HepG2 (cell line): ENCODE measurements around the gene FAM50A. TPM values are rescaled to one million over a fixed set of nuclear protein-coding genes. Genes with fewer than 3 reads are reported as not detected.

Source experiments
- ATAC-seq: fragments of 200-7000 bp; cut with Tn5 transposase; 3 replicates; pipeline ENCODE4 v1.9.1; 2020; ENCODE audit warnings: mild to moderate bottlenecking, moderate library complexity
- BruUV-seq: library from RNA; stranded (reverse); fragments of 400-500 nt; replicated peaks from 2 replicates; lab custom pipeline; 2021; lab: Mats Ljungman, UMichigan
- CTCF ChIA-PET: fragments of 300-600 bp; formaldehyde crosslinking; extraction: SDS; loops from one replicate; lab custom pipeline; 2021; ENCODE audit warnings: low total read pairs, inconsistent platforms, low intra/inter-chr PET ratio; lab: Yijun Ruan, JAX
- POLR2A ChIA-PET: fragments of 350-600 bp; sonication (Branson Sonifier 250); formaldehyde crosslinking; loops from one replicate; lab custom pipeline; 2020; ENCODE audit warnings: antibody characterized with exemption, inconsistent platforms; lab: Yijun Ruan, JAX
- DNase-seq: peaks from one replicate; pipeline ENCODE4 v3.0.0-alpha.2; 2015; ENCODE audit warnings: low spot score
- FAIRE-seq: peaks from 3 replicates; lab custom pipeline; 2011; peaks lifted over from hg19 to GRCh38; lab: Jason Lieb, UNC
- H2AFZ ChIP-seq: one replicate; pipeline ENCODE4 v1.6.1; 2011; ENCODE audit warnings: low read length, inconsistent platforms
- H3K27ac ChIP-seq: fragments of 300-600 bp; 3 replicates; pipeline ENCODE4 v1.8.0; 2011; ENCODE audit warnings: mixed run types, mild to moderate bottlenecking, mixed read lengths, low read length, inconsistent platforms; ENCODE audit not compliant: insufficient read depth; ENCODE audit errors: extremely low read length
- H3K27me3 ChIP-seq, 2 experiments: fragments of 200-600 bp in 1 of 2; 2 replicates in 1 of 2; 3 replicates in 1 of 2; pipeline versions ENCODE4 v1.6.0 to v1.8.0; 2011; ENCODE audit warnings: low read length in 2 of 2, mild to moderate bottlenecking in 2 of 2, moderate library complexity in 2 of 2, inconsistent platforms in 1 of 2; ENCODE audit not compliant: insufficient read depth in 2 of 2, control insufficient read depth in 1 of 2
- H3K36me3 ChIP-seq, 2 experiments: fragments of 200-600 bp in 1 of 2; replicated peaks in 1 of 2; 2 replicates in 1 of 2; 3 replicates in 1 of 2; pipeline versions ENCODE4 v1.5.1 to v1.8.0; 2011; ENCODE audit warnings: low read length in 2 of 2, inconsistent platforms in 1 of 2; ENCODE audit not compliant: insufficient read depth in 2 of 2, control insufficient read depth in 1 of 2
- H3K4me1 ChIP-seq: 2 replicates; pipeline ENCODE4 v1.5.1; 2012; ENCODE audit warnings: low read length, inconsistent platforms; ENCODE audit not compliant: insufficient read depth
- H3K4me2 ChIP-seq: 2 replicates; pipeline ENCODE4 v1.6.0; 2011; ENCODE audit warnings: low read depth, low read length, inconsistent platforms
- H3K4me3 ChIP-seq, 3 experiments: fragments of 200-600 bp in 1 of 3; sonication (generic), shearing (Covaris generic) in 1 of 3; replicated peaks in 1 of 3; 2 replicates each; pipeline ENCODE4 v1.5.1; 2011 to 2016; ENCODE audit warnings: low read length in 3 of 3, inconsistent platforms in 2 of 3, low read depth in 2 of 3, mild to moderate bottlenecking in 2 of 3, control low read depth in 1 of 3, mixed read lengths in 1 of 3; ENCODE audit not compliant: insufficient read depth in 1 of 3
- H3K79me2 ChIP-seq: one replicate; pipeline ENCODE4 v1.6.1; 2011; ENCODE audit warnings: low read length, inconsistent platforms; ENCODE audit not compliant: insufficient read depth
- H3K9ac ChIP-seq: 2 replicates; pipeline ENCODE4 v1.6.0; 2011; ENCODE audit warnings: mild to moderate bottlenecking, low read depth, low read length, inconsistent platforms; ENCODE audit not compliant: insufficient read depth
- H3K9me3 ChIP-seq: 2 replicates; pipeline ENCODE4 v1.5.1; 2012; ENCODE audit warnings: mild to moderate bottlenecking, low read length
- H4K20me1 ChIP-seq: 2 replicates; pipeline ENCODE4 v1.6.0; 2011; ENCODE audit warnings: inconsistent platforms, mild to moderate bottlenecking, low read length, moderate library complexity; ENCODE audit not compliant: insufficient read depth
- ATAD3A ChIP-seq: sonication (generic); formaldehyde crosslinking; IDR thresholded peaks from 2 replicates; pipeline ENCODE4 v1.4.0; 2020; ENCODE audit warnings: missing genetic modification reagents
- ATRX ChIP-seq: sonication (generic); formaldehyde crosslinking; IDR thresholded peaks from 2 replicates; pipeline ENCODE4 v1.4.0; 2020; ENCODE audit warnings: missing genetic modification reagents, borderline replicate concordance
- CENPX ChIP-seq: sonication (generic); formaldehyde crosslinking; IDR thresholded peaks from 2 replicates; pipeline ENCODE4 v1.9.0; 2021; ENCODE audit warnings: mild to moderate bottlenecking, missing genetic modification reagents, moderate library complexity
- PHB2 ChIP-seq: fragments of 450-650 bp; IDR thresholded peaks from 2 replicates; pipeline ENCODE4 v1.6.1; 2018; ENCODE audit not compliant: partially characterized antibody
- TGIF2 ChIP-seq: IDR thresholded peaks from 2 replicates; pipeline ENCODE4 v1.6.1; 2016; ENCODE audit warnings: control low read depth, missing compliant biosample characterization
- ZMYM3 ChIP-seq: sonication (generic); formaldehyde crosslinking; IDR thresholded peaks from 2 replicates; pipeline ENCODE4 v1.5.1; 2020; ENCODE audit warnings: mild to moderate bottlenecking, missing genetic modification reagents
- ZNF253 ChIP-seq: sonication (generic); formaldehyde crosslinking; IDR thresholded peaks from 2 replicates; pipeline ENCODE4 v1.8.0; 2022; ENCODE audit warnings: mild to moderate bottlenecking, missing genetic modification reagents, borderline replicate concordance
- ZNF383 ChIP-seq: sonication (generic); formaldehyde crosslinking; IDR thresholded peaks from 2 replicates; pipeline ENCODE4 v1.4.0; 2020; ENCODE audit warnings: missing genetic modification reagents, mild to moderate bottlenecking, borderline replicate concordance
- WGBS: methylation state at CpG from one replicate; pipeline ENCODE4 v1.1.6; 2017; ENCODE audit warnings: low lambda C conversion rate; 5-methylcytosine and 5-hydroxymethylcytosine counted together
- in situ Hi-C: cut with HindIII; loops from 2 replicates; pipeline ENCODE4 v1.10.0; 2017; ENCODE audit warnings: low pct_unique_long_range_greater_than_20kb; ENCODE audit not compliant: extremely low pct_ligation_motif_present
- intact Hi-C: fragments of 100-400 bp; cut with micrococcal nuclease; formaldehyde crosslinking; loops from one replicate; pipeline ENCODE4 v1.10.0; 2022; ENCODE audit not compliant: unreplicated experiment
- polyA plus RNA-seq, 8 experiments: library from polyadenylated mRNA; depleted of rRNA in 3 of 8; stranded (reverse) in 7 of 8; unstranded in 1 of 8; fragments of >200 nt; fragmentation: Illumina TruSeq in 4 of 8; extraction: Trizol in 4 of 8; gene quantifications; 2 replicates each; pipeline versions ENCODE4 v1.2.1 to v1.2.3, GENCODE V29; 2011 to 2016; ENCODE audit warnings: low read depth in 4 of 8, missing spikeins in 1 of 8, mixed read lengths in 1 of 8; ENCODE audit not compliant: insufficient read depth in 1 of 8
- total RNA-seq, 5 experiments: library from RNA; depleted of rRNA; stranded (reverse); fragments of >200 nt; fragmentation: Illumina TruSeq; extraction: Trizol; gene quantifications; 2 replicates each; pipeline ENCODE4 v1.2.3, GENCODE V29; 2016; ENCODE audit warnings: low read depth in 1 of 5
- TF ChIP-seq, protein P1 (sequence below): sonication (generic); formaldehyde crosslinking; IDR thresholded peaks from 2 replicates; pipeline ENCODE4 v1.5.1; 2020; ENCODE audit warnings: mild to moderate bottlenecking, missing genetic modification reagents, moderate library complexity
- TF ChIP-seq, protein P2 (sequence below): sonication (generic); formaldehyde crosslinking; IDR thresholded peaks from 2 replicates; pipeline ENCODE4 v1.5.0; 2020; ENCODE audit warnings: missing genetic modification reagents
- TF ChIP-seq, protein P3 (sequence below): sonication (generic); formaldehyde crosslinking; IDR thresholded peaks from 2 replicates; pipeline ENCODE4 v1.5.1; 2020; ENCODE audit warnings: missing genetic modification reagents, mild to moderate bottlenecking, borderline replicate concordance
- TF ChIP-seq, protein P4 (sequence below): sonication (generic); formaldehyde crosslinking; IDR thresholded peaks from 2 replicates; pipeline ENCODE4 v1.4.0; 2020; ENCODE audit warnings: mild to moderate bottlenecking, low read depth, missing genetic modification reagents
- TF ChIP-seq, protein P5 (sequence below): sonication (generic); formaldehyde crosslinking; IDR thresholded peaks from 2 replicates; pipeline ENCODE4 v1.5.0; 2020; ENCODE audit warnings: missing genetic modification reagents, mild to moderate bottlenecking, borderline replicate concordance

Gene FAM50A
- total and polyA plus RNA-seq, 2 of the 13 experiments (the other 11 are each of a cell fraction or from before 2014, with no cell fraction given): 30.7 to 40.7 TPM

DNA sequence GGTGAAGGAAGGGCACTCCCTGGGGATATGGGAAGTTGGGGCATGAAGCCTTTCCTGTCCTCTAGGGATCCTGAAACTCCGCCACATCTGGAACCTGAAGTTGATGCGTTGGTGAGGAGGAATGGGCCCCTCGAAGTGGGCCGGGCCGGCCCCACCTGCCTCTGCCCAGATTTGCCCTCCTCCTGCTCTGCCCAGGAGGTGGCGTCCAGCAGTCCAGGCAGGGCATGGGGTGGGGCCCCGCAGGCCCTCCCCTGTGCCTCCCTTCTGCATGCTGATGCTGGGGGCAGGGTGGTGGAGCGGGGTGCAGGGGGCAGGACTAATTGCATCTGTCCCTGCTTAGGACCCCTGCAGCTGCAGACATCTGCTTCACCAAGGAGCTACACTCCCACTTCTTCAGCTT lies 30.8 kb upstream of the FAM50A start (continued):
- TF ChIP-seq ZNF253 (CRISPR knock-in tag) (no peak), ZMYM3 (CRISPR knock-in tag) (no peak), TGIF2 (CRISPR knock-in tag) (no peak), ZNF383 (no peak), PHB2 (no peak)
- TF ChIP-seq, protein P1, sequence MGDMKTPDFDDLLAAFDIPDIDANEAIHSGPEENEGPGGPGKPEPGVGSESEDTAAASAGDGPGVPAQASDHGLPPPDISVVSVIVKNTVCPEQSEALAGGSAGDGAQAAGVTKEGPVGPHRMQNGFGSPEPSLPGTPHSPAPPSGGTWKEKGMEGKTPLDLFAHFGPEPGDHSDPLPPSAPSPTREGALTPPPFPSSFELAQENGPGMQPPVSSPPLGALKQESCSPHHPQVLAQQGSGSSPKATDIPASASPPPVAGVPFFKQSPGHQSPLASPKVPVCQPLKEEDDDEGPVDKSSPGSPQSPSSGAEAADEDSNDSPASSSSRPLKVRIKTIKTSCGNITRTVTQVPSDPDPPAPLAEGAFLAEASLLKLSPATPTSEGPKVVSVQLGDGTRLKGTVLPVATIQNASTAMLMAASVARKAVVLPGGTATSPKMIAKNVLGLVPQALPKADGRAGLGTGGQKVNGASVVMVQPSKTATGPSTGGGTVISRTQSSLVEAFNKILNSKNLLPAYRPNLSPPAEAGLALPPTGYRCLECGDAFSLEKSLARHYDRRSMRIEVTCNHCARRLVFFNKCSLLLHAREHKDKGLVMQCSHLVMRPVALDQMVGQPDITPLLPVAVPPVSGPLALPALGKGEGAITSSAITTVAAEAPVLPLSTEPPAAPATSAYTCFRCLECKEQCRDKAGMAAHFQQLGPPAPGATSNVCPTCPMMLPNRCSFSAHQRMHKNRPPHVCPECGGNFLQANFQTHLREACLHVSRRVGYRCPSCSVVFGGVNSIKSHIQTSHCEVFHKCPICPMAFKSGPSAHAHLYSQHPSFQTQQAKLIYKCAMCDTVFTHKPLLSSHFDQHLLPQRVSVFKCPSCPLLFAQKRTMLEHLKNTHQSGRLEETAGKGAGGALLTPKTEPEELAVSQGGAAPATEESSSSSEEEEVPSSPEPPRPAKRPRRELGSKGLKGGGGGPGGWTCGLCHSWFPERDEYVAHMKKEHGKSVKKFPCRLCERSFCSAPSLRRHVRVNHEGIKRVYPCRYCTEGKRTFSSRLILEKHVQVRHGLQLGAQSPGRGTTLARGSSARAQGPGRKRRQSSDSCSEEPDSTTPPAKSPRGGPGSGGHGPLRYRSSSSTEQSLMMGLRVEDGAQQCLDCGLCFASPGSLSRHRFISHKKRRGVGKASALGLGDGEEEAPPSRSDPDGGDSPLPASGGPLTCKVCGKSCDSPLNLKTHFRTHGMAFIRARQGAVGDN (CRISPR knock-in tag): no peak
- TF ChIP-seq, protein P2, sequence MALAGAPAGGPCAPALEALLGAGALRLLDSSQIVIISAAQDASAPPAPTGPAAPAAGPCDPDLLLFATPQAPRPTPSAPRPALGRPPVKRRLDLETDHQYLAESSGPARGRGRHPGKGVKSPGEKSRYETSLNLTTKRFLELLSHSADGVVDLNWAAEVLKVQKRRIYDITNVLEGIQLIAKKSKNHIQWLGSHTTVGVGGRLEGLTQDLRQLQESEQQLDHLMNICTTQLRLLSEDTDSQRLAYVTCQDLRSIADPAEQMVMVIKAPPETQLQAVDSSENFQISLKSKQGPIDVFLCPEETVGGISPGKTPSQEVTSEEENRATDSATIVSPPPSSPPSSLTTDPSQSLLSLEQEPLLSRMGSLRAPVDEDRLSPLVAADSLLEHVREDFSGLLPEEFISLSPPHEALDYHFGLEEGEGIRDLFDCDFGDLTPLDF (CRISPR knock-in tag): no peak

DNA sequence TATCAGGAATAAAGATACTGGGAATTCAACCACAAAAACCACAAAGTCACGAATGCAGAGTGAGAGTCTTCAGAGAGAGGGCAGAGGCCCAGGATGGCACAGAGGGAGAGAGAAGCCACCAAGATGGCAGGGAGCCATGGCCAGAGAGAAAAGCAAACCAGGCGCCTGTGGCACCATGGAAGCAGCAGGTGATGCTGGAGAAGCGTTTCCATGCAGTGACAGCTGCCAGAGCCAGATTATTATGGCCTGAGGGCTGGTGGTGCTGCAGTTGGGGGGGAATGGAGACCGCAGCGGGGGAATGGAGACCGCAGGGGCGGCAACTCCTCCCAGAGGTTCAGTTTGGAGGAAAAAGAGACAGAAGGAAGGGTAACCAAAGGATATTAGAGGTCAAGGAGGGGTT lies 26.8 kb upstream of the FAM50A start:
- DNase-seq (no peak), ATAC-seq (no peak), FAIRE-seq (no peak)
- CTCF ChIA-PET: no interaction called here
- 97% methylated on average over 7 of the region's 7 CpGs for WGBS
- H3K27ac ChIP-seq: no peak overlapping the region
- in situ Hi-C loops: loop anchor here (25.0 kb wide), 1 partner anchor 120 kb away; the partner anchor contains the start of genes G6PD and IKBKG
- H3K4me1 ChIP-seq: peaks cover 9% of the 10 kb centered on the region
- H3K4me3 ChIP-seq: no peak overlapping the region
- H3K79me2 ChIP-seq: no peaks in the 10 kb centered on the region
- H3K27me3 ChIP-seq: no peaks in the 10 kb centered on the region
- 0 out of 5 replicates have a peak, but pooled peaks cover 0 to 4% of the 10 kb centered on the region in 2 experiments for H3K36me3 ChIP-seq
- H2AFZ ChIP-seq: no peak overlapping the region
- POLR2A ChIA-PET: no interaction called here
- intact Hi-C loops: no loop called here
- no TSS peak for BruUV-seq
- H4K20me1 ChIP-seq: no peaks in the 10 kb centered on the region
- H3K9me3 ChIP-seq: no peaks in the 10 kb centered on the region
- no peak overlapping the region for H3K4me2 ChIP-seq
- no peak overlapping the region for H3K9ac ChIP-seq
- TF ChIP-seq, protein P3, sequence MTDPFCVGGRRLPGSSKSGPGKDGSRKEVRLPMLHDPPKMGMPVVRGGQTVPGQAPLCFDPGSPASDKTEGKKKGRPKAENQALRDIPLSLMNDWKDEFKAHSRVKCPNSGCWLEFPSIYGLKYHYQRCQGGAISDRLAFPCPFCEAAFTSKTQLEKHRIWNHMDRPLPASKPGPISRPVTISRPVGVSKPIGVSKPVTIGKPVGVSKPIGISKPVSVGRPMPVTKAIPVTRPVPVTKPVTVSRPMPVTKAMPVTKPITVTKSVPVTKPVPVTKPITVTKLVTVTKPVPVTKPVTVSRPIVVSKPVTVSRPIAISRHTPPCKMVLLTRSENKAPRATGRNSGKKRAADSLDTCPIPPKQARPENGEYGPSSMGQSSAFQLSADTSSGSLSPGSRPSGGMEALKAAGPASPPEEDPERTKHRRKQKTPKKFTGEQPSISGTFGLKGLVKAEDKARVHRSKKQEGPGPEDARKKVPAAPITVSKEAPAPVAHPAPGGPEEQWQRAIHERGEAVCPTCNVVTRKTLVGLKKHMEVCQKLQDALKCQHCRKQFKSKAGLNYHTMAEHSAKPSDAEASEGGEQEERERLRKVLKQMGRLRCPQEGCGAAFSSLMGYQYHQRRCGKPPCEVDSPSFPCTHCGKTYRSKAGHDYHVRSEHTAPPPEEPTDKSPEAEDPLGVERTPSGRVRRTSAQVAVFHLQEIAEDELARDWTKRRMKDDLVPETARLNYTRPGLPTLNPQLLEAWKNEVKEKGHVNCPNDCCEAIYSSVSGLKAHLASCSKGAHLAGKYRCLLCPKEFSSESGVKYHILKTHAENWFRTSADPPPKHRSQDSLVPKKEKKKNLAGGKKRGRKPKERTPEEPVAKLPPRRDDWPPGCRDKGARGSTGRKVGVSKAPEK: no peak
- TF ChIP-seq CENPX: no peak
- TF ChIP-seq, protein P4, sequence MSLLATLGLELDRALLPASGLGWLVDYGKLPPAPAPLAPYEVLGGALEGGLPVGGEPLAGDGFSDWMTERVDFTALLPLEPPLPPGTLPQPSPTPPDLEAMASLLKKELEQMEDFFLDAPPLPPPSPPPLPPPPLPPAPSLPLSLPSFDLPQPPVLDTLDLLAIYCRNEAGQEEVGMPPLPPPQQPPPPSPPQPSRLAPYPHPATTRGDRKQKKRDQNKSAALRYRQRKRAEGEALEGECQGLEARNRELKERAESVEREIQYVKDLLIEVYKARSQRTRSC (CRISPR knock-in tag): no peak
- TF ChIP-seq, protein P5, sequence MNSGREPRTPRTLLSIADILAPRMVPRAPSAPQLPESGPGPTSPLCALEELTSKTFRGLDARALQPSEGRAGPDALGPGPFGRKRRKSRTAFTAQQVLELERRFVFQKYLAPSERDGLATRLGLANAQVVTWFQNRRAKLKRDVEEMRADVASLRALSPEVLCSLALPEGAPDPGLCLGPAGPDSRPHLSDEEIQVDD (CRISPR knock-in tag): no peak
- no peak for TF ChIP-seq ATAD3A
- no peak for TF ChIP-seq ATRX
